Fibroblast of skin of left biceps (primary cell): Measurements from ENCODE around the gene PYGB.

Source experiments
- DNase-seq, 2 experiments: peaks; one replicate each; pipeline ENCODE4 v3.0.0-alpha.2; 2013; ENCODE audit warnings: low read depth in 2 of 2

Gene PYGB

GRCh38 chr20:25336561-25337422 lies 88.9 kb downstream of the PYGB start:
- no peak for DNase-seq

DNA sequence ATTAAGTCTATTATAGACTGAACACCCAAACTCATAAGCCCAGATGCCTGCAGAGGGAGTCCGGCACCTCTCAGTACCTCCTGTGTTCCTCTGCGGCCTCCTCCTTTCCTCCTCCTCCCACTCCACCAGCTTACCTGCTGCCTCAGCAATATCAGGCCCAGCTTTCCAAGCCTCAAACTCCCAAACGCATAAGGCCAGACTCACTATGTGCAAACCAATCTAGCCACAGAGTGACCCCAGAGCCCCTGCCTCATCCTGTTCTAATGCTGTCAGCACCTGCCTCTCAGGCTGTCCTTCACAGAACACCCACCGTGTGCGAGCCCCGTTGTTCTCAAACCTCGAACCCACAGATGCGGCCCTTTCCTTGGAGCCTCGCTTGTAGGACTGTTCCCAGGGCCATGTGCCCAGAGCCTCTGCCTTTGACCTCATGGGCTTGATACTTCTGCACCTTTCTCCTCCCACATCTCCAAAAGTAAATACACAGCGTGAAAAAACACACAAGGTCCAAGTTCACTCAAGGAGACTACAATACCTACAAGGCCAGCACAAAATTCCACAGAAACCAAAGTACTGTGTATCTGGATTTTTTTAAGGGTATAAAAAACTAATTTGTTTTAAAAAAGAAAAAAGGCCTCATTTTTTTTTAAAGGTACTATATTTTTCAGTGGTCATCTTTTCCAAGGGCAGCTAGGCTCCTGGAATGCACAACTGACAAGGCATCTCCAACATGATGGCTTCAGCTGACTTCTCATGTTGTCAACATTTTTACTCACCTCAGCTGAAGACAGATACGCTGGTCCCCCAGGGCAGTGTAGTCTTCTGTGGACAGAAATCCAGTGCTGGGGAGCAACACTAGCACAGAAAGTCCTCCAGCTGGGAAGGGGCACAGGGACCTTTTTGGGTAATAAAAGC lies 90.5 kb downstream of the PYGB start:
- DNase-seq, result no peak

- no peak for DNase-seq
Observed at GRCh38 chr20:25339608-25340007, 91.7 kb downstream of the PYGB start.

DNA sequence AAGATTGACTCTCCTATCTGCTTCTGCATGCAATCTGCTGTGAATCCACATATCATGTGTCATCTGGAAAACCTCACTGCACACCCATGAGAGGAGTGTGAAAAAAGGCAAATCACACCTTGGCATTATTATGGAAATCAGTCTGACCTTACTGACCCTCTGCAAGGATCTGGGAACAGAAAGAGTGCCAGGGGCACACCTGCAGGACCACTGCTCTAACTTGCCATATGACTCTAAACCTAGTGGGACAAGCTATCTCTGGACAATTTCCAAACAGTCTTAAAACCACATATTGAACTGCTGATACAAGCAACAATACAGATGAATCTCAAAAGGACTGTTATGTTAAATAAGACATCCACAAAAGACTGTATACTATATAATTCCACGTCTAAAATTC lies 92.5 kb downstream of the PYGB start:
- no peak for DNase-seq

- DNase-seq, result no peak
Observed at GRCh38 chr20:25341716-25342680, 94.1 kb downstream of the PYGB start.

DNA sequence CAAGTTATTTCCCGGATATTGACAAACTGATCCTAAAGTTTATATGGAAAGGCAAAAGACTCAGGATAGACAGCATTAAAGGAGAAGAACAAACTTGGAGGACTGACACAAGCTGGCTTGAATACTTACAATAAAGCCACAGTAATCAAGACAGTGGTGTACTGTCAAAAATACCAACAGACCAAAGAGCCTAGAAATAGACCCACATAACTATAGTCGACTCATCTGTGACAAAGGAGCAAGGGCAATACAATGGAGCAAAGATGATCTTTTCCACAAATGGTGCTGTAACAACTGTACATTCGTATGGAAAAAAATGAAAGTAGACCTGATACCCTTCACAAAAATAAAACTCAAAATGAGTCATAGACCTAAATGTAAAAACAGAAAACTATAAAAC lies 96.7 kb downstream of the PYGB start:
- DNase-seq, result no peak

DNA sequence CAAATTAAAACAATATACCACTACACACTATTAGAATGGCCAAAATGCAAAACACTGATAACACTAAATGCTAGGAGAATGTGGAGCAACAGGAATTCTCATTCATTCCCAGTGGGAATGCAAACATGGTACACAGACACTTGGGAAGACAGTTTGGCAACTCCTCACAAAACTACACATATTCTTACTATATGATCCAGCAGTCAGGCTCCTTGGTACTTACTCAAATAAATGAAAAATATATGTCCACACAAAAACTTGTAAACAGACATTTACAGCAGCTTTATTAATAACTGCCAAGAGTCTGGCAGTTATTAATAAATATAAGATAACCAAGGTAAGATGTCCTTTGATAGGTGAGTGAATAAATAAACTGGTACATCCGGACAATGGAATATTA lies 97.8 kb downstream of the PYGB start:
- no peak for DNase-seq

DNA sequence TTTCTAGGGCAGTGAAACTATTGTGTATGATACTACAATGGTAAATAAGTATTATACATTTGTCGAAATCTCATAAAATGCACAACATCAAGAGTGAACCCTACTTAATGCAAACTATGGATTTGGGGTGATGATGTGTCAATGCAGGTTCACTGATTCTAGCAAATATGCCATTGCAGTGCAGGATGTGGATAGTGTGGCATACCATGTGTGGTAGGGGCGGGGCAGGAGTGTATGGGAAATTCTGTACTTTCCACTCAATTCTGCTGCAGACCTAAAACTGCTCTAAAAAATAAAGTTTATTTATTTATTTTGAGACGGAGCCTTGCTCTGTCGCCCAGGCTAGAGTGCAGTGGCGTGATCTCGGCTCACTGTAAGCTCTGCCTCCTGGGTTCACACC lies 98.5 kb downstream of the PYGB start:
- no peak for DNase-seq
